ENCODE results near the gene UBR4. TPM values are rescaled to one million over a fixed set of nuclear protein-coding genes. Genes with fewer than 3 reads are reported as not detected.
A peak's percentile ranks its signal among the peaks of the same experiment; 100 is the strongest.

UBR4 gene
- total RNA-seq, 4 donors from 2014 or later = 140 to 418 (median 223) TPM

DNA sequence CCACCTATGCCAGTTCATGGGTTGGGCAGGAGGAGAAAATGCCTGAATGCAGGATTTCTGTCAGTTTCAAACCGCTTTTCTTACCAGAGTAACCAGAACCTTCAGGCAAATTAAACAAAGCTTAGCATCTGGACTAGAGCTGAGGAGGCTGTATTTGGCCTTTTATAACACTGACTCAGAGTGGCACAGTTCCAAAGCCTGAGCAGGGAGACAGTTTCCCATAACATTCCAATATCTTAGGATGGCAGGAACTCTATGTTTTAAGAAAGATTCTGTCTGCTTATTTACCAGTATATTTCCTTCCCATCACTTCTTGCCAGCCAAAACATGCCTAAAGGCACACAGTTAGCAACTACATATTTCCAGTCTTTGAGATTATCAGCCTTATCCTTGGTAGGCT lies 46.8 kb downstream of the UBR4 start:
- intact Hi-C loops (cut with DNase I; ENCODE audit: low total_unique reads) = no loop called here
- H3K9me3 ChIP-seq = no peaks in the 10 kb centered on the region
- peaks cover 0 to 85% (median 42%) of the 10 kb centered on the region in 4 donors for H3K36me3 ChIP-seq
- H3K4me3 ChIP-seq = no peak overlapping the region
- peaks cover 0 to 35% (median 14%) of the 10 kb centered on the region in 4 donors for H3K4me1 ChIP-seq
- WGBS, 2 donors (ENCODE audit: low coverage in 1 of 2) = 45% methylated on average over 1 of the region's 1 CpG; no CpG with 5 or more reads in 1 of the 2 donors
- in situ Hi-C loops (cut with MboI; ENCODE audit: low pct_ligation_motif_present in 1 of 4, low pct_unique_long_range_greater_than_20kb in 1 of 4, low sequenced_read_pairs in 3 of 4) = no loop called here
- H3K27ac ChIP-seq = peak overlapping the region in 3 of 4 donors; percentile 7 to 25 (median 8)
- DNase-seq = no peak
- TF ChIP-seq, protein P1, sequence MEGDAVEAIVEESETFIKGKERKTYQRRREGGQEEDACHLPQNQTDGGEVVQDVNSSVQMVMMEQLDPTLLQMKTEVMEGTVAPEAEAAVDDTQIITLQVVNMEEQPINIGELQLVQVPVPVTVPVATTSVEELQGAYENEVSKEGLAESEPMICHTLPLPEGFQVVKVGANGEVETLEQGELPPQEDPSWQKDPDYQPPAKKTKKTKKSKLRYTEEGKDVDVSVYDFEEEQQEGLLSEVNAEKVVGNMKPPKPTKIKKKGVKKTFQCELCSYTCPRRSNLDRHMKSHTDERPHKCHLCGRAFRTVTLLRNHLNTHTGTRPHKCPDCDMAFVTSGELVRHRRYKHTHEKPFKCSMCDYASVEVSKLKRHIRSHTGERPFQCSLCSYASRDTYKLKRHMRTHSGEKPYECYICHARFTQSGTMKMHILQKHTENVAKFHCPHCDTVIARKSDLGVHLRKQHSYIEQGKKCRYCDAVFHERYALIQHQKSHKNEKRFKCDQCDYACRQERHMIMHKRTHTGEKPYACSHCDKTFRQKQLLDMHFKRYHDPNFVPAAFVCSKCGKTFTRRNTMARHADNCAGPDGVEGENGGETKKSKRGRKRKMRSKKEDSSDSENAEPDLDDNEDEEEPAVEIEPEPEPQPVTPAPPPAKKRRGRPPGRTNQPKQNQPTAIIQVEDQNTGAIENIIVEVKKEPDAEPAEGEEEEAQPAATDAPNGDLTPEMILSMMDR (IDR thresholded peaks at IDR 0.05) = no peak
- TF ChIP-seq EP300 (IDR thresholded peaks at IDR 0.05; ENCODE audit: low read depth) (no peak), POLR2A (IDR thresholded peaks at IDR 0.05) (no peak), POLR2AphosphoS5 (IDR thresholded peaks at IDR 0.05) (no peak)
- no peaks in the 10 kb centered on the region for H3K27me3 ChIP-seq

DNA sequence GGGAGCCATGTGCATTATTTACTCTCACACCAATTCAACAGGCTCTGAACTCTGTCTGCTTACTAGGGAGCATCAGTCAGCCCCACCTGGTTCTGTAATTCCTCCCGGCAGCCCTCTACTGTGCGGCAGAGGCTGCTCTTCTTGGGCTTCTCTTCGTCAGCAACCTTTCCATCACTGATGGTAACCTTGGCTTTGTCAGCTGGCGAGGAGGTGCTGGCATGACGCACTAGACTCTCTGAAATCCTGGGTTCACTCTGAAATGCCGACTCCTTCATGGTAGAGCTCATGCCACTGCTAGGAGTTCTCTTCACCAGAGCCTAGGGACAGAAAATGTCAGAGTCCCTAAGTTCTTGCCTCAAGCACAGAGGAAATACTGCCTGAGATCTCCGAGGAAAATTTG lies 49.2 kb downstream of the UBR4 start:
- Histone ChIP-seq H3K9me3 (no peaks in the 10 kb centered on the region), H3K27ac (no peak overlapping the region), H3K36me3 (peaks cover 0 to 88% (median 44%) of the 10 kb centered on the region in 4 donors), H3K4me1 (peaks cover 0 to 49% (median 22%) of the 10 kb centered on the region in 4 donors), H3K27me3 (no peaks in the 10 kb centered on the region), H3K4me3 (no peak overlapping the region)
- WGBS, 2 donors (ENCODE audit: low coverage in 1 of 2) = 96 to 97% methylated on average over 5 to 7 of the region's 7 CpGs
- in situ Hi-C loops (cut with MboI; ENCODE audit: low pct_ligation_motif_present in 1 of 4, low pct_unique_long_range_greater_than_20kb in 1 of 4, low sequenced_read_pairs in 3 of 4) = no loop called here
- TF ChIP-seq, protein P1 (IDR thresholded peaks at IDR 0.05) = no peak
- TF ChIP-seq POLR2AphosphoS5 (IDR thresholded peaks at IDR 0.05) (no peak), EP300 (IDR thresholded peaks at IDR 0.05; ENCODE audit: low read depth) (no peak), POLR2A (IDR thresholded peaks at IDR 0.05) (no peak)
- DNase-seq = no peak
- intact Hi-C loops (cut with DNase I; ENCODE audit: low total_unique reads) = no loop called here

DNA sequence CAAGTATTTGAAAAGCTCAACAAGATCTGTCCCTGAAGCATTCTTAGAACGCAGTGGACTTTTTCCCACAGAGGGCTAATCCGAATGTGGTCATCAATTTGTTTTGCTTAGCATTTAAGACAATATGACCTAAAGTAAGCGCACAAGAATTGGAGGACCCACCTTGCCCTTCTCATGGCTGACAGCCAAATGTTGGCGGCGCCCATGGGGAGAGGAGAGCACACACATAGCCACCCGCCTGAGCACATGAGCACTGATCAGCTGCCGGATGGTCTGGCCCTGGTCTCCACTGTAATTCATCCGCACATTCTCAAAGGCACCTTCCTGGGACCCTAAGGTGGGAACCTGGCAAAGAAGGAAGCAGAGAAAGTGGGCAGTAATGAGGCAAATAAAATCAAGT lies 52.4 kb downstream of the UBR4 start:
- H3K27ac ChIP-seq = peak overlapping the region; percentile 60 to 73 (median 66)
- TF ChIP-seq POLR2A (IDR thresholded peaks at IDR 0.05) (no peak), POLR2AphosphoS5 (IDR thresholded peaks at IDR 0.05) (no peak), EP300 (IDR thresholded peaks at IDR 0.05; ENCODE audit: low read depth) (no peak)
- TF ChIP-seq, protein P1 (IDR thresholded peaks at IDR 0.05) = no peak
- H3K27me3 ChIP-seq = no peaks in the 10 kb centered on the region
- no peaks in the 10 kb centered on the region for H3K9me3 ChIP-seq
- WGBS, 2 donors (ENCODE audit: low coverage in 1 of 2) = 88 to 93% methylated on average over 7 to 8 of the region's 8 CpGs
- in situ Hi-C loops (cut with MboI; ENCODE audit: low pct_ligation_motif_present in 1 of 4, low pct_unique_long_range_greater_than_20kb in 1 of 4, low sequenced_read_pairs in 3 of 4) (no loop called here), intact Hi-C loops (cut with DNase I; ENCODE audit: low total_unique reads) (no loop called here)
- peaks cover 0 to 99% (median 49%) of the 10 kb centered on the region in 4 donors for H3K36me3 ChIP-seq
- H3K4me3 ChIP-seq = no peak overlapping the region
- DNase-seq = no peak
- peaks cover 0 to 28% (median 8%) of the 10 kb centered on the region in 4 donors for H3K4me1 ChIP-seq

DNA sequence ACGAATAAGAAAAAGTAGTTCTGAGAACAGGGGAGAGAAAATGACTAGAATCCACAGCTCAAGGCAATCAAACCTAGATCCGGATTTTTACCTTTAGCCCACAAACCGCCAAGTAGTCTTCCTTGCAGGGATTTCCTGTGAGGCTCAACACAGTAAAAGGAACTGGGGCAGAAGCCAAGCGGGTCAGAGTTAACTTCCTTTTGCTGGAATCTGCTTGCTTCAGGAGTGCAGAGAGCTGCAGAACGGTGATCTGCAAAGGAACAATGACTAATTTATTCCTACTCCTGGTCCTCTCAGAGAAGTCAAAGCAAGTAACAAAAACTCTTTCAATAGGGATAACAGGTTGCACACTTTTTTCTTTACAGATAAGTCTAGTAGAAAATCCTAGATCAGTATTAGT lies 53.4 kb downstream of the UBR4 start:
- TF ChIP-seq, protein P1 (IDR thresholded peaks at IDR 0.05) = no peak
- TF ChIP-seq POLR2AphosphoS5 (IDR thresholded peaks at IDR 0.05) = peak in 2 of 3 donors; percentile 19 to 32
- Histone ChIP-seq H3K9me3 (no peaks in the 10 kb centered on the region), H3K36me3 (peaks cover 0 to 99% (median 49%) of the 10 kb centered on the region in 4 donors), H3K27me3 (no peaks in the 10 kb centered on the region), H3K4me1 (peaks cover 0 to 28% (median 8%) of the 10 kb centered on the region in 4 donors), H3K27ac (peak overlapping the region; percentile 60 to 73 (median 66)), H3K4me3 (no peak overlapping the region)
- in situ Hi-C loops (cut with MboI; ENCODE audit: low pct_ligation_motif_present in 1 of 4, low pct_unique_long_range_greater_than_20kb in 1 of 4, low sequenced_read_pairs in 3 of 4) (no loop called here), intact Hi-C loops (cut with DNase I; ENCODE audit: low total_unique reads) (no loop called here)
- 31 to 32% methylated on average over 5 of the region's 5 CpGs for WGBS, 2 donors (ENCODE audit: low coverage in 1 of 2)
- peak; percentile 87 for DNase-seq

All from transverse colon (tissue), 4 donors.